Measurements from ENCODE around the gene PDHX.

DNA sequence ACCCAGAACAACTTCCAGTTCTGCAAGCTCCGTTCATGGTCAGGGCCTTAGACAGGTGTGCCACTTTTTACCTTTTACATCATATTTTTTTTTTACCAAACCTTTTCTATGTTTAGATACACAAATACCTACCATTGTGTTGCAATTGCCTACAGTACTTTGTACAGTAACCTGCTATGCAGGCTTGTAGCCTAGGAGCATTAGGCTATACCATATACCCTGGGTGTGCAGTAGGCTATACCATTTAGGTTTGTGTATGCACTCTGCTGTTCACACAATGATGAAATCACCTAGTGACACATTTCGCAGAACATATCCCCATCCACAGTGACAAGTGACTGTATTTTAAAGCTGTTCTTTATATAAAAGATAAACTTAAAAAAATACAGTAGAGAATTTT, 29.8 kb upstream of the PDHX start:
- TF ChIP-seq CTCF (IDR thresholded peaks at IDR 0.05) (no peak), REST (IDR thresholded peaks at IDR 0.05; ENCODE audit: insufficient read depth in 1 of 2, low read depth in 2 of 2, low read length in 1 of 2) (no peak), POLR2AphosphoS5 (IDR thresholded peaks at IDR 0.05; ENCODE audit: low read depth, low read length) (no peak), TCF7L2 (IDR thresholded peaks at IDR 0.05; ENCODE audit: low read depth, low read length) (no peak), SIN3A (IDR thresholded peaks at IDR 0.05; ENCODE audit: borderline replicate concordance, insufficient read depth, low read depth, low read length) (no peak)

Measured in Panc1 (cell line).